Daoy (cell line): ENCODE measurements around the gene BIRC5. TPM values are rescaled to one million over a fixed set of nuclear protein-coding genes. Genes with fewer than 3 reads are reported as not detected.
"Not testable (repeated sequence)": the region's sequence is repeated elsewhere in the genome, so short reads cannot be mapped to it uniquely, and the experiment has no call there.

ENCODE experiments used
- DNase-seq: peaks from one replicate; pipeline ENCODE4 v3.0.0-alpha.2; 2015; ENCODE audit warnings: low read depth
- total RNA-seq: library from RNA; depleted of rRNA; stranded (reverse); fragments of >200 nt; shearing (Covaris generic); gene quantifications from 2 replicates; pipeline ENCODE4 v1.2.3, GENCODE V29; 2014

The BIRC5 gene
- total RNA-seq, 1 experiment from 2014 or later = 223 TPM

DNA sequence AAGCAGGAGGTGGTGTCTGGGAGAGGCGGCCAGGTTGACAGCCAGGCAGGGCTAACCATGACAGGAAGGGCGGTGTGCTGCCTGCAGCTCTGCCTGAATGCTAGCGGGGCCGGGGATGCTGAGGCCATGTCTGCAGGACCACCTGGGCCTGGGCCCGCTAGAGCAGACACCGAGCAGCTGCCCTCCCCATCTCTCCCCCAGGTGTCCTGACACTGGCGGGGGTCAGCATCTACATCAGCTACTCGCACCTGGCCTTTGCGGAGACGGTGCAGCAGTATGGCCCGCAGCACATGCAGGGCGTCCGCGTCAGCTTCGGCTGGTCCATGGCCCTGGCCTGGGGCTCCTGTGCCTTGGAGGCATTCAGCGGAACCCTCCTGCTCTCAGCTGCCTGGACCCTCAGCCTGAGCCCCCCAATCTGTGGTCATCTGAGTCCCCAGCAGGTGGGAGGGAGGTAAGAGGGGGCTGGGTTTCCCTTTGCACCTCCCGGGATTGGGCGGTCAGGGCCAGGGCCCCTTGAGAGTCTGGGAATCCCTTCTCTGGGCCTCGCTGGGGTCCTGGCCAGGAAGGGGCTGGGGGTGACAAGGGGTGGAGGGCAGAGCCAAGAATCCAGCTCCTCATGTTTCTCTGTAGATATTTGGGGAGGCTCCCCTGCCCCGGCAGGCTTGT, 24.9 kb downstream of the BIRC5 start:
- peak; percentile 3 for DNase-seq

DNA sequence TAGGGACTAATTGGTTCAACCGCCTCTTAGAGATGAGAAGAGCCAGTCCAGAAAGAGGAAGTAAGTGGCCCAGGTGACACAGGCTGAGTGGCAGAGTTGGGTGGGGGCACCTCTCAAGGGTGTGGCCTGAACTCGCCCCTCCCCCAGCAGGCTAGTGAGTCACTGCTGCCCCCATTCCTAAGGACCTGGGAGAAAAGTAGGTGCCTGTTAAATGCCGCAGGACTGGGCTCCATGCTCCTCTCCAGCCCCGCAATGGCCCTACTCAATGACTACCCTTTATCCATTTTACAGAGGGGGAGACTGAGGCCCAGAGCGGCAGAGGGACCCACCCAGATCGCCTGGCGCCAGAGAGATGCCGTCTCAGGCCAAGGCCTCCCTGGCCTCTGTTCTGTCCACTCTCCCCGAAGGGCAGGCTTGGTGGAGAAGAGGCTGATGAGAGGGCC, 25.5 kb downstream of the BIRC5 start:
- DNase-seq = no peak

DNA sequence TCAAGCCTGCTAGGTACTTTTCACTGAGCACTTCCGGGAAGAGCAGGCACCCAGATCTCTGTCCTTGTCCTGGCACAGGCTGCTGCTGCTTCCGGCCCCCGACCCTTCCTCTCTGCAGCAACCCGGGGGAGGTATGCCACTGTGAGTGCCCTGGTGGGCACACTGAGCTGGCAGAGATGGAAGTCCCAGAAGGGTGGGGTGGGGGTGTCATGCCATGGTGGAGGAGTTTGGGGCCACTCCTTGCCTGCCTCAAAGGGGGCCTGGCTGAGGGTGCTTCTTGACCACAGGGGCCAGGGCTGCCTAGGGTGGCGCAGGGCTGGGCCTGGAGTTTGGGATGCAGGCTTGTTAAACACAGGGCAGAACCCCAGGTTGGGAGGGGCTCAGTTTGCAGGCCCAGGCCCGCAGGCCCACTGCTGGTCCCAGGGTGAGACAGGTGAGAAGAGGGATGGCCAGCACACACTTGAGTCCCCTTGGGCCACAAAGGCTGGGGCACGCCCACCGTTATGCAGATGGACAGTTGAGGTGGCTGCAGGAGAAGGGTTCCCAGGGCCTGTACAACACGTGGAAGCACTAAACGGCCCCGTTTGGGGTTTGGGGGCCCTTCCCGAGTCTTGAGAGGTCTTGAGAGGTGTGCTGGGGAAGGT, 26.1 kb downstream of the BIRC5 start:
- DNase-seq = no peak

DNA sequence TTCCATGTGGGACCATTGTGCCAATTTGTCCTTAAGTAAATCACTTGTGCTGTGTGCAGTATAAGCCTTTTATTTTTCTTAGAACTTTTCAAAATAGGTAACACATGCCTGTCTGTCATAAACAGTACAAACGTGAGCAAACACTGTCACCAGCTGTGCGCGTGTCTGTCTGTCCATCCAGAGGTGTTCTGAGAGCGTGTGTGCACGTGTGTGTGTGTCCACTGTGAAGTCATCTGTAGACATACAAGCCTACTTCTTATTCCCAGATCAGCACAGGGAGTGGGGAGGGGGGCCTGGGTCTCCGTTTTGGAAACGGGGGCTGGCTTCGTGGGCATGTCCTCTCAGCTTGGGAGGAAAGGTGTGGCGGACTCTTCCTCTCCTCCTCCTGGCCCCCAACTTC, 26.8 kb downstream of the BIRC5 start:
- no peak for DNase-seq

DNA sequence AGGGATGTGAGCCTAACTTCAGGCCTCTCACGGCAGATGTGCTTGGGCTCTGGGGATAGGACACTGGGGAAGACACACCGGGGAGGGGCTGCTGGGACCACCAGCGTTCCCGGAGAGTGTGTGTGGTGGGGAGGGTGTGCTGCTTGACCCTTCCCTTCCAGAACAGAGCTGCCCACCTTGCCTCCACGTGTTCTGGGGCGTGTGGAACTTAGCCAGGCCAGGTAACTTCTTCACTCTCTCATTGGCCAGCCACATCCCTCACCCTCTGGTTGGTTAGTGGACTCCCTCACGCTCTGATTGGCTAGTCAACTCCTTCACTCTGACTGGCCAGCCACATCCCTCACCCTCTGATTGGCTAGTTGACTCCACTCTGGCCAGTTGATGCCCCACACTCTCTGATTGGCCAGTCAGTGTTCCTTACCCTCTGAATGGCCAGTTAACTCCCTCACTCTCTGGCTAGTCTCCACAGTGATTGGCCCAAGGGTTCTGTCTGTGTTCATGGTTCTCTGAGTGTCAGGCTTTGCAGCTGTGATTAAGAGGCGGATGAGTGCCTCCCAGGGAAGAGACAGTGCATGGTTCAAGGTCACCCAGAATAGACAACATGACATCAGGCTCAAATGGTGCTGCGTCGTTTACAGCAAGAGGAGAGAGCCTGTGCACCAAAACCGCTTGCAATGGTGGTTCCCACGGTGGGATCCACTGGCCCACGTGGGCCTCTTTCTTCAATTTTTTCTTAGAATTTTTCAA, 27.4 kb downstream of the BIRC5 start:
- peak; percentile 54 for DNase-seq

DNA sequence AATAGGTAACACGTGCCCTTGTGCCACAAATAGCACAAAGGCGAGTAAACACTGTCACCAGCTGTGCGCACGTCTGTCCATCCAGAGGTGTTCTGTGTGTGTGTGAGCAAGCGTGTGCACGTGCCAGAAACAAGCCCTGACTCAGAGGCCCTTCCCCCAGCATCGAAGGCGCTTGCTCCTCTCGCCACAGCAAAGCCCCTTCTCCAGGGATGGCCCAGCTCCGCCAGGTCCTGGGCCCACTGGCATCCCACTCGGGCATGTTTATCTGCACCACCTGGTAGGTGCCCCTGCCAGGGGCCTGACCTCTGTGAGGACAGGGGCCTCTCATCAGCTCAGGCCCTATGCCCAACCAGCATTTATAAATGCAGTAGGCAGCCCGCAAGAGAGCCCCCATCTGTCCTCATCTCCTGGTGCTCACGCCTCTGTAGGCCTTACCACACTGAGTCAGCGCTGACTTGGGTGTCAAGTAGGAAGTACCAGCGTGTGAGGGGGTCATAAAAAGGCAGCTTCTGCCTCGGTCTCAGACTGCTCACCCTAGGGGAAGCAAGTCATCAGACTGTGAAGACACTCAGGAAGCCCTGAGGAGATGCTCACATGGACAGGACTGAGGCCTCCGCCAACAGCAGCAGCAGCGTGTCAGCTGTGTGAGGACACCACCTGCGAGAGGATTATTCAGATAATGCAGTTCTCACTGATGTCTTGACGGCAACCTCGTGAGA, 28.1 kb downstream of the BIRC5 start:
- DNase-seq = peak; percentile 91

DNA sequence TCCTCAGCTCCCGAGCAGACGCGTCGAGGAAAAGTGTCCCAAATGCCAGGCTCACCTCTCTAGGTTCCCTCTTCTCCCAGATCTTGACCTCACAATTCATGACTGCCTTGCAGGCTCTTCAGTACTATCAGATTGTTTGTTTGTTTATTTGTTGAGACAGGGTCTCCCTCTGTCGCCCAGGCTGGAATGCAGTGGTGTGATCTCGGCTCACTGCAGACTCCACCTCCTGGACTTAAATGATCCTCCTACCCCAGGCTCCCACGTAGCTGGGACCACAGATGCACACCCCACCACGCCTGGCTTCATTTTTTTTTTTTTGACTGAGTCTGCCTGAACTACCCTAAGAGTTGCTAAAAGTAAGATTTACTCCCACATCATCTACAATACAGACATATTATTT, 33.3 kb downstream of the BIRC5 start:
- DNase-seq = no peak

DNA sequence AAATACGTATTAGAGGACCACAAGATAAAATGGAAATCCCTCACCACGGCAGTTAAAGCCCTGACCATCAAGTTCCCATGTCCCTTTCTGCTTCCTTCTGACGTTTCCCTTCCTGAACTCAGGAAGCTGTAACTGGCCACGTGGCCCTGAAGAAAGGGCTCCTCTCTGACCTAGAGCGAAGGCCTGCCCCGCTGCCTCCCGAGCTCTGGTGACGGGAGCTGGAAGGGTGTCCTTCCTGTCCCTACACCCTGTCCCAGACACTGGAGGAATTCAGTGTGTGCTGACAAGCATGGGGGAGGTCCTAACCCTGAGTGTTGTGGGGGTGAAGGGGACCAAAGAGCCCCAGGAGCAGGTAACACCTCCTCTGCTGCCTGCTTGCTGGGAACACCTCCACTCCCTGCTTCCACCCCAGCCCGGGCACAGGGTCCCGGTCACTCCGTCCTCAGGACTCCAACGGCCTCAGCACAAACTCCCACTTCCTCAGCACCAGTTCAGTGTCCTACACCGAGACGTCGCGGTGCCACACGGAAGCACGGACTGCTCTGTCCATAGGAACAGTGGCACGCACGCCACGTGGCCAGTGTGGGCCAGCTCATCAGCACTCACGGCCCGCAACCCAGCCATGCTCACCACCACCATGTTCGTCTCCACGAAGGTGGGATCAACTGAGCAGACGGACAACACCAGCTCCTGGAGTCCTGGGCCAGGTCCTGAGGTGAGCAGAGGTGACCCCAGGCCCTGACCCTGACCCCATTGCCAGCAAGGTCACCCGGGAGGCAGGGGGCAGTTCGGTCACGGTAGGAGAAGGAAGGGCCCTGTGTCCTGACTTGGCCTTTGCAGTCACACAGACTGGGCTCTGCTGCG, 34.2 kb downstream of the BIRC5 start:
- DNase-seq = no peak

DNA sequence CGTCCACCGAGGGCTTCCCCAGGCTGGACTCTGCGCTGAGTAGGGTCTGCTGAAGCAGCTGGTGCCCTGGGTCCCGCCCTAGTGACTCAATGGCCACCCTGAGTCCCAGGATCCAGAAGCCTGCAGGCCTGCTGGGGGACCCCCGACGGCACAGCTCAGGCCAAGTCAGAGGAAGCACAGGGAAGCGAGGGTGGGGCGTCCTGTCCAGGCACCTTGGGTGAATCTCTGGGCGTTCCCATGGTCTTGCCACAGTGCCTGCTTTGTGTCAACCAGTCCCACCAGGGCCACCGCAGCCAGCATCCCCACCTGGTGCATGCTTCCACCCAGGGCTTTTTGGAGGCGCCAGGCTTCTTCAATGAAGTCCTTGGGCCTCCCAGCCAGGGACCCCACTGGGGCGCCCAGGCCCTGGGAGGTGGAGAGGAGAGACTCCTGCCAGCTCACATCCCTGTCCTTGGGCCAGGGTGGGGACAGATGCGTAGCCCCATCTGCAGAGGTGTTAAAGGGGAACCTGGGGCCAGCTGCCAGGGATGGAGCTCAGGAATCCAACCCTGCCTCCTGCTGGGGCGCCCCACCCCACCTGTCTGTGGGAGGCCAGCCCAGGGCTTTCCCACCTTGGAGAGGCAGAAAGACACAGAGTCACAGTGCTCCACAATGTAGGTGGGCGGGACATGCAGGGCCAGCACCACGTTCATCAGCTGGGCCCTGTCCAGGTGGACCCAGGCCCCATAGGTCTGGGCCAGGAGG, 35.2 kb downstream of the BIRC5 start:
- DNase-seq = no peak

DNA sequence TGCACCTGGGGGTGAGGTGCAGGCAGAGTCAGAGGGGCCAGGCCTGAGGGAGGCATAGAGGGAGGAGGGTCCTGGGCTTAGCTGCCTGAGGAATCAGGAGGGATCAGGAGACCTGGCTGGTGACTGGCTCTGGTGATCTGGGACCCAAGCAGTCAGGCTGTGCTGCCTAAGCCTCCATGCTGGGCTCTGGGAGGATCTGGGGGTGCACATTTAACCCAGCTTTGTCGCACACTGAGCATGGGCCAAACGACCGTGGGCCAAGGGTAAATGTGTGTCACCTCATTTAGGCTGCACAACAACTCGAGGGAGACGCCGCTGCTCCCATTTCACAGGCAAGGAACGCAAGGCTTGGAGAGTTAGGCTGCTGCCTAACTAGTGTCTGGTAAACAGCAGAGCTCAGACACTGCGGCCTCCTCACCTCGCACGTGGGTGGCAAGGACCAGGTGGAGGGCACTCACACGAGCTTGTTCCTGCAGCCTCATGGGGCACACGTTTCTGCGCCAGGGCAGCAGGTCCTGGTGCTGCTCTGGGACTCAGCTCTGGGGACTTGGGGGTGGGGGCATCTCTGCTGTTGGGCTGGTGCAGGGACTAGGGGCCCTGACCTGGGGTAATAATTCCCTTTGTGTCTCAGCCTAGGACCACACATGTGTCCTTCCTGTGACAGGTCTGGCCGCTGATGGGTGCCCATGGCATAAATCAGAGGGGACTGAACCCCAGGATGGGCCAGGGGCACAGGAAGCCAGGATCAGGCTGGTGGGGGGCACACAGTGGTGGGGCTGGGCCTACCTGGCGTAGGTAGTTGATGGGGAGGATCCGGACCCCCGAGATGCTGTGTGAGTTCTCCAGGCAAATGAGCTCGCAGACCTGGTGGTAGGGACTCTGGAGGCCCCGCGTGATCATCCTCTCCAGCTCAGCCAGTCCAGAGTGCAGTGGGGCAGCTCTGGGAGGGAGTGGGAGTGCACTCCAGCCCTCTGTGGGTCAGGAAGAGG, 36.1 kb downstream of the BIRC5 start:
- no peak for DNase-seq

DNA sequence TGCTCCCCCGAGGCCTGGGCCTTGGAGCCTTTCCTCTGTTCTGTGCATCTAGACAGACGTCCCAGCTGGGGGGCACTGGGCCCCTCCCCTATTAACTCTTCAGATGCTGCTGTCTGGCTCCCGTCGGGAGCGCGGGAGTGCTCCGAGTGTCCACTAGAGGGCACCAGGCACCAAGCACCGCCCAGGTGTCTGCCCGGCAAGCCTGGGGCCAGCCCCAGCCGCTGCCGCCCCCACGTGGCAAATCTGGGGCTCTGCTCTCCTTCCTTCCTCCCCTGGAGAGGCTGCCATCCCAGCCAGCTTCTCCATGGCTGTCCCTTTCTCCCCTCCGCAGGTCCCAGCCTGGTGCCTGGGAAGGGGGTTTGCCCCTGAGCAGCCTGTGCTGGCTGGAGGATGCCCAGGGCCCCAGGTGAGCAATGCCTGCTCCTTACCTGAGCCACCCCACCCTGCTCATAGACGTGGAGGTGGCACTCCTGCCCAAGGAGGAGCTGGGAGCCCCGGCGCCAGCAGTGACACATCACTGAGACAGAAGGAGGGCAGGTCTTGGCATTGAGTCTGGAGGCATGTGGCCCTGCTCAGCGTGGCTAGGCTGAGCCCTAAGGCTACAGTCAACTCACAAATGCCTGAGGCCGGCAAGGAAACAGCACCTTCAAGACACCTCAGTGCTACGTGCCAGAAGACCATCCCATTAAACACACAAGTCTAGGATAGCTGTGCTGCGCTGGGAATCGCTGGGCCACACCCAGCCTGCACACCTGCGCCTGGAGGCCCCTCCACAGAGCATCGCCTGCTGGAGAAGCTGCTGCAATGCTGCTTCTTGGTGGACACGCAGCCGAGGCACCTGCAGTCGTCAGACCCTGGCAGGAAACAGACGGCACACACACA, 37.1 kb downstream of the BIRC5 start:
- DNase-seq = peak; percentile 92

DNA sequence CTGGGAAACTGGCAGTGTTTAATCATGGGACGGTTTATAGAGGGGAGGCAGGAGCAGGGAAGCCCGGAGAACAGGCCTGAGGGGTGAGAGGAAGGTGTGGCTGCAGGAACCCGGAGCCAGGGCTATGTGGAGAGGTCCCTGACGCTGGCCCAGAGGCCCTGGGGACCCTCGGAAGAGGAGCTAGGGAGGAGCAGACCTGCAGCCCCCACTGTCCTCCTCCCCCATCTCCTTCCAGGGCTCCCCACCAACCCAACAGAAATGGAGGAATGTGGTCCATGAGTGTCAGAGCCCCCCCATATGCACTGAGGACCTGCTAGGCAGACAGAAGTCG, 37.7 kb downstream of the BIRC5 start:
- DNase-seq = no peak

DNA sequence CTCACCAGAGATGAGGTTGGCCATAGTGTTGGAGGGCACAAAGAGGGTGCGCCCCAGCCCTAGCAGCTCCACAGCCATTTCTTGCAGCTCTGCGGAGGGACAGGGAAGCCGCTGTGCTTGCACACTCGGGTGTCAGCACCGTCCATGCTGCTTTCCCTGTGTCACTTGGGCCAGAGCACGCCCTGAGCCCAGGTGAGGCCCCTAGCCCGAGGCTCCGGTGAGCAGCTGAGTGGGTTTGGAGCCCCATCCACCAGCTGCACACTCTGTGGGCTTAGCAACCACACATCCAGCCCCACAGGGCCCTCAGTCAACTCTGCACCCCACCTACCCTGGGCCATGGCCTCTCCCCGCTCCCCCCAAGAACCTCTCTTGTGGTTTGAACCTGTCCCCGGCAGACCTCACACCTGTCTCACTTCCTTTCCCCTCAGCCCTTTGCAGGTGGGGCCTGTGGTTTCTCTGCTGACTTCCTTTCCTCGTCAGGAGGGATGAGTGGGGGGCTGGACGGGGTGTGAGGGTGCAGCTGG, 38.1 kb downstream of the BIRC5 start:
- no peak for DNase-seq

DNA sequence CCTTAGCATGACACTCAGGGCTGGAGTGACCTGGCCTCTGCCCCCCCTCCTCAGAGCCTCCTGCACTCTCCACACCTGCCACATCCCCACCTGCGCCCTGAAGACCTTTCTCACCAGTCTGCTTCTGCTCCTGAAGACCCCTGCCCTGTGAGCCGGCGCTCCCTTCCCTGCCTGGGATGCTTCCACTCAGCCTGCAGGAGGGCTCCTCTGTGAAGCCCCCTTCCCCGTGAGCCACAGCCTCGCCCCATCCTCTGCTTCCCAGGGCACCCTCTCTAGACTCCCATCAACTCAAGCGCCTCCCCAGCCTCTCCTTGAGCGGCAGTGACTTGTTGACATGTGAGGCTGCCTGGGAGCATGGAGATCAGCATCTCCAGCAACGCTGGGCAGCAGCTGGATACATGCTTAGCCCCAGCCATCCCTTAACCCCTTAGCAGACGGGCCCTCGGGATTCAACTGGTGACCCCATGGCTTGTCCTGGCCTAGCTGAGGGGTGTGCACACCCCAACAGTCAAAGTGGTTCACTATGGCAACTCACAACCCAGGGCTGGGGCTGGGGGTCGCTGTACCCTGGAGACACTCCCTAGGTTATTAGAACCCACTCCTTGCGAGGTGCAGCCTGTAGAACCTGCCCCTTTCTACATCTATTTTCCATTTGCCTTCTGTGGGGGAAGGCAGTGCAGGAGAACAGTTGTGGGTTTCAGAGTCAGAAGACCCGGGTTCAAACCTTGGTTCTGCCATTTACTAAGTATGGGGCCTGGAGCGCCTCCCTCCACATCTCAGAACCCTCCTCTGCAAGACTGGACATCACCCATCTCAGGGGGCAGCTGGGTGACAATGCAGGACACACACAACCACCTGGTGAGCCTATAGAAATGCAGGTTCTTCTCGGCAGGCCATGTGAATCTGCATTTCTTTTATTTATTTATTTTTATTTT, 38.9 kb downstream of the BIRC5 start:
- no peak for DNase-seq

DNA sequence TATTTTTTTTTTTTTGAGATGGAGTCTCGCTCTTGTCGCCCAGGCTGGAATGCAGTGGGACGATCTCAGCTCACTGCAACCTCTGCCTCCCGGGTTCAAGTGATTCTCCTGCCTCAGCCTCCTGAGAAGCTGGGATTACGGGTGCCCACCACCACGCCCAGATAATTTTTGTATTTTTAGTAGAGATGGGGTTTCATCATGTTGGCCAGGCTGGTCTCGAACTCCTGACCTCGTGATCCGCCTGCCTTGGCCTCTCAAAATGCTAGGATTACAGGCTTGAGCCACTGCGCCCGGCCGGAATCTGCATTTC, 39.5 kb downstream of the BIRC5 start:
- not testable (repeated sequence) for DNase-seq

DNA sequence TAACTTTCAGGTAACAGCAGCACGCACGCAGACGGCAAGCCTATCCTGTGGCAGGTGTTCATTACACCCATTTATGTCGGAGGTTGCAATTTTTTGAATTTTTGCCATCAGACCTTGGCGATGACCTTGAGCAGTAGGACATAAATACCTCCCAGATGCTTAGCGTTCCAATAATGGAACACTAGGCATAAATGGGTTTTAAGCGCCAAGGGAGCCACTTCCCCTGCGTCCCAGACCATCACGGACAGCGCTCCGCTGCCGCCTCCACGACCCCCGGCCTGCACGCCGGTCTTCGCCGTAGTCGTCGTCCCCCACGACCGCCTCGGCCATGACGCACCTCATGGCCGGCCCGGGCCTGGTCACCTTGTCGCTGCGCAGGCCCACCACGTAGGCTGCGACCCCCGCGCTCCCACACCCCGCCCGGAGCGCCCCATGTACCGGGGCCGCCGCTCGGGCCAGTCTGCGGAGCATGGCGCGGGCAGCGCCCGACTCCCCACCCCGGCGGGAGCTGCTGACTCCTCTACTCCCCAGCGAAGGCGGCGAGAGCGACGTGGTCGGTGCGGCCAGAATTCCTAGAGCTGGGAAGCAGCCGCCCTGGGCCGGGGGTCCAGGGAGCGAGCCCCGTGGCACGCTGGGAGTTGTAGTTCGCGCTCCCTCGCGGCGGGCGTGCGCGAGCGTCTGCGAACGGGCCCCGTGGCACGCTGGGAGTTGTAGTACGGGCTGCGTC, 40.1 kb downstream of the BIRC5 start:
- DNase-seq = peak; percentile 91
